HG02840 (cell line): Measurements from ENCODE around the gene ERI3.

Experiments
- ATAC-seq: cut with Tn5 transposase; IDR thresholded peaks from one replicate; pipeline ENCODE4 v1.9.1; 2021; ENCODE audit warnings: mild to moderate bottlenecking, moderate library complexity, moderate number of reproducible peaks; ENCODE audit not compliant: unreplicated experiment, low FRiP score

Gene ERI3

GRCh38 chr1:44289530-44289929 is 65.5 kb downstream of the ERI3 start:
- ATAC-seq = no peak

GRCh38 chr1:44288883-44289282 is 66.2 kb downstream of the ERI3 start:
- no peak for ATAC-seq

- ATAC-seq = no peak
Observed at GRCh38 chr1:44284184-44284583, 70.9 kb downstream of the ERI3 start.

- no peak for ATAC-seq
Observed at GRCh38 chr1:44283524-44284173, 71.4 kb downstream of the ERI3 start.

GRCh38 chr1:44282704-44283426 is 72.2 kb downstream of the ERI3 start:
- ATAC-seq = no peak

GRCh38 chr1:44281962-44282703 is 72.9 kb downstream of the ERI3 start:
- no peak for ATAC-seq

- ATAC-seq = no peak
Observed at GRCh38 chr1:44276901-44277300, 78.2 kb downstream of the ERI3 start.

GRCh38 chr1:44275991-44276405 is 79.1 kb downstream of the ERI3 start:
- ATAC-seq = no peak

- no peak for ATAC-seq
Observed at GRCh38 chr1:44275296-44275962, 79.6 kb downstream of the ERI3 start.

GRCh38 chr1:44273560-44274350 is 81.3 kb downstream of the ERI3 start:
- no peak for ATAC-seq

- no peak for ATAC-seq
Observed at GRCh38 chr1:44272992-44273391, 82.1 kb downstream of the ERI3 start.

- no peak for ATAC-seq
Observed at GRCh38 chr1:44271646-44272045, 83.4 kb downstream of the ERI3 start.

- ATAC-seq = no peak
Observed at GRCh38 chr1:44270686-44271628, 84.1 kb downstream of the ERI3 start.

- no peak for ATAC-seq
Observed at GRCh38 chr1:44268054-44268453, 87.0 kb downstream of the ERI3 start.

GRCh38 chr1:44267438-44267837 is 87.6 kb downstream of the ERI3 start:
- no peak for ATAC-seq

- ATAC-seq = no peak
Observed at GRCh38 chr1:44266400-44267344, 88.4 kb downstream of the ERI3 start.

- ATAC-seq = no peak
Observed at GRCh38 chr1:44265656-44266358, 89.2 kb downstream of the ERI3 start.

GRCh38 chr1:44264451-44264771 is 90.6 kb downstream of the ERI3 start:
- no peak for ATAC-seq
